ENCODE data around the gene RAB31.
"Not testable (repeated sequence)": the region's sequence is repeated elsewhere in the genome, so short reads cannot be mapped to it uniquely, and the experiment has no call there.

RAB31 gene, protein sequence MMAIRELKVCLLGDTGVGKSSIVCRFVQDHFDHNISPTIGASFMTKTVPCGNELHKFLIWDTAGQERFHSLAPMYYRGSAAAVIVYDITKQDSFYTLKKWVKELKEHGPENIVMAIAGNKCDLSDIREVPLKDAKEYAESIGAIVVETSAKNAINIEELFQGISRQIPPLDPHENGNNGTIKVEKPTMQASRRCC

DNA sequence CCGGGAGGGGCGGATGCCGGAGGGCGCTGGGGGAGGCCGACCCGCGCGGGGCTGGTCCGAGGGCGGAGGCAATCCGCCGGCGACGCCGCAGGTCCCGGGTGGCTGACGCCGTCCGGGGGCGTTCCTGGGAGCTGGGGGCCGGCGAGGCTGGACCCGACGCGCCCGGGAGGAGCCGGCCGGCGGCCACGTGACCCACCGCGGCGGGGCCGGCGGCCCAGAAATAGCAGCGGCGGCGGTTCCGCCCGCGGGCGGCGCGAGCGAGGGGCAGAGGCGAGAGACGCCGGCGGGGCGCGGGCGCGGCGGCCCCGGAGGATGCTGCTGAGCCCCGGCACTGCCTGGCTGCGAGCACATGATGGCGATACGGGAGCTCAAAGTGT lies at the start of gene RAB31:
Gene RAB31 (plus strand): TSS at position 245 of the 377 bp plus-strand sequence. CDS start 105 bp downstream, at position 350.
- no peak for DNase-seq

DNA sequence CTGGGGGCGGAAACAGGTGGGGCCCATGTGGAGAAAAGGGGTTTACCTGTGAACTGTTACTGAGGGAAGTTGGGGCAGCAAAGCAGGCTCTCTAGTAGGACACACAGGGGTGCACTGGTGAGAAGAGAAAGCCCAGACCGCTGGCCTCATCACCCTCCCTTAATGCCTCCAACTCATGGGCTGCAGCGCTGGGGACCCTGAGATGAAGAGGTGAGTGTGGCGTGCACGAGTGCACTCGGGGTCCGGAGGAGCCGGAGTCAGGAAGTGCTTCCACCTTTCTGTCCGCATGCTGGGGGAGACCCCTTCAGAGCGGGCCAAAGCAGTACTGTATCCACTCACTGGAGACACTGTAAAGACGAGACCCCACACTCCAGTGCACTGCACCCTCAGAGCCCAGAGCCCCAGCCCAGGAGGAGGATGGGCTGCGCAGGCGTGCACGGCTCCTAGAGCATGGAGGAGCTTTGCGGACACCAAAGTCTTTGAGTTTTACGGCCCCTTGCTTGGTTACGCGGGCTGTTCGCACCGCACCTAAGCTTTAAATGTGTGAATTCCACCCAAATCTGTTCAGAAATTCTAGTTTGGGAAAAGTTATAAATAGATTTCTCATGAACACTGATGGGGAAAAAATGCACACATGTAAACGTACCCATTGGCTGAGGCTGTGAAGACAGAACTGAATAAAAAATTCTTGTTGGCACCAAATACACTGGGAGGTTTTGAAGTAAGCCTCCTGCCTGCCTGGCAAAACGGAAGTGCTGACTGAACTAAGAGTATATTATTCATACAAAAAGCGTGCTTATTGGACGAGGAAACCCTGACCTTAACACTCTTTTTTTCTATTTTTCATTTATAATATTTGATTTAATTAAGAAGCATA lies 48.4 kb upstream of the RAB31 start:
- no peak for DNase-seq

GRCh38 chr18:9661564-9661963 lies 46.5 kb upstream of the RAB31 start:
- no peak for DNase-seq

GRCh38 chr18:9663377-9663776 lies 44.7 kb upstream of the RAB31 start:
- no peak for DNase-seq

DNA sequence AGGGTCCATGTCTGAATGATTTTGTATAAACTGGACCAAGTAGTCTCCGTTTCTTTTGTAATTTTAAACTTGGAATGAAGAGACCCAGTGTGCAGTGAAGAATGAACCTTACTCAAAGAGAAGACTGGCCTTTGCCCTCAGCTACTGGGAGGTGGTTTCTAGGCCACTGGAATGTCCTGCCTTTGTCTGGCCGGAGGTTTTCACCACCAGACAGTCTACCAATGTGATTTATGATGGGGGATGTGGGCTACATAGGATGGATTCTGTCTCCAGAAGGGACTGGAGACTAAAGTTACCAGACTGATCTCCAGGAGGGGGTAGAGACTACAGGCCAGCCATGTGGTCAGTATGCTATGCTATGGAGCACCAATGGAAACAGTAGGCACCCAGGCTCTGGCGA lies 42.8 kb upstream of the RAB31 start:
- no peak for DNase-seq

- no peak for DNase-seq
Observed at GRCh38 chr18:9666548-9666947, 41.6 kb upstream of the RAB31 start.

DNA sequence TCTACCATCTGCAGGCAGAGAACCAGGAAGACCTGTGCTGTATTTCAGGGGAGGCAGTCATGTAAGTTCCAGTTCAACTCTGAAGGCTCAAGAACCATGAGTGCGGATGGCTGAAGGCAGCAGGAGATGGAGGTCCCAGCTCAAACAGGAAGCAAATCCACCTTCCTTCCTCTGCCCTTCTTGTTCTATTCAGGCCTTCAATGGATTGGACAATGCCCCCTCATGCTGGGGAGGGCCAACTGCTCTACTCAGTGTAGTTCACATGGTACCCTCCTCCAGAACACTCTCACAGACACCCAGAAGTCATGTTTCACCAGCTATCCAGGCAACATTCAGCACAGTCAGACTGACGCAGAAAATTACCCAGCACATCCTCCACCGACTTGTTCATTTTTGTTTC lies 39.1 kb upstream of the RAB31 start:
- DNase-seq = no peak

- DNase-seq = no peak
Observed at GRCh38 chr18:9671214-9671613, 36.9 kb upstream of the RAB31 start.

DNA sequence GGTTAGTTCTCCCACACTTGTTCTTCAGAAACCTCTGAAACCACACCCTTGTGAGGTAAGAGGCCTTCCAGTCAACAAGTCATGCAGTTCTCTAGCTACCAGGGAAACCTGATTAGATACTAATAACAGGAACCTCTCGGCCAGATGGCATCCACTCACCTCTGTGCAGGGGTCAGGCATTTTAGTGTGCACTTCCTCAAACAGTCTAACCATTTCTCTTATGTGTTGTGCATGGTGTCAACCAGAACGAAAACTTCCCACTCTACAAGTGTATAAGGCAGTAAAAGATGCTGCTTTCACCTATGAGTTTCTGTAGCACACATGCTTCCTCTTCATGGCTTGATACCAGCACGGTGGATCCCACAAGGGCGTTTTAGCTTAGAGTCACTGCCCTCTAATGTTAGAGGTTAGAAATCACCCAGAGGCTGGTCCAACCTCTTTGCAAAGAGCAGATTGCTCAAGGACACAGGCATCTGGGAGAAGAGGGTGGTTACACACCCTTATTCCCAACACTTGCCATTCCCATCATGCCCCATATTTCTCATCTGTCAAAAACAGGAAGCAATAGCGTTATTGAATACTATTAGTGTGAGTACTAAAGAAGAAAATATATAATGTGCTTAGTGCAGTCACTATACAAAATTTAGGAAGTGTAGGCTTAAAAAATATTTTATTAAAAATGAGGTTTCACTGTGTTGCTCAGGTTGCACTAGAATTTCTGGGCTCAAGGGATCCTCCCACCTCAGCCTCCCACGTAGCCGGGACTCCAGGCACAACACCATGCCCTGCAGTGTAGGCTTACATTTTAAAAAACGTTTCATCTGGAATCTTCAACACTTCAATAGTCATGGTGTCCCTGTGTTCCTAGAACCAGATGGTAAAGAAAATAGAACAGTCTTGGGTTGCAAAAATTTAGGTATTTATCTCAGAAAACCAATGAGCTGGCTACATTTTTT lies 34.5 kb upstream of the RAB31 start:
- no peak for DNase-seq

GRCh38 chr18:9678216-9678615 lies 29.9 kb upstream of the RAB31 start:
- not testable (repeated sequence) for DNase-seq

- DNase-seq = no peak
Observed at GRCh38 chr18:9679125-9679524, 29.0 kb upstream of the RAB31 start.

GRCh38 chr18:9681217-9681616 lies 26.9 kb upstream of the RAB31 start:
- DNase-seq = no peak

DNA sequence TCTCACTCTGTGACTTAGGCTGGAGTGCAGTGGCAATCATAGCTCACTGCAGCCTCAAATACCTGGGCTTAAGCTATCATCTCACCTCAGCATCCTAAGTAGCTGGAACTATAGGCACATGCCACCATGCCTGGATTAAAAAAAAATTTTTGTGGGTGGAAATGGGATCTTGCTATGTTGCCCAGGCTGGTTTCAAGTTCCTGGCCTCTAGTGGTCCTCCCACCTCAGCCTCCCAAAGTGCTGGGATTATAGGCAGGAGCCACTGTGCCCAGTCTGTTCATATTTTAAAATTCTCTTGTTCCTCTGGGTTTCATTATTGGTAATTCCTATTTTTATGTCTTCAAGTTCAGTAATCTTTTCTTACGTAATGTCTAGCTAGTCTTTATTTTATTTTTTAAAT lies 25.5 kb upstream of the RAB31 start:
- DNase-seq = no peak

DNA sequence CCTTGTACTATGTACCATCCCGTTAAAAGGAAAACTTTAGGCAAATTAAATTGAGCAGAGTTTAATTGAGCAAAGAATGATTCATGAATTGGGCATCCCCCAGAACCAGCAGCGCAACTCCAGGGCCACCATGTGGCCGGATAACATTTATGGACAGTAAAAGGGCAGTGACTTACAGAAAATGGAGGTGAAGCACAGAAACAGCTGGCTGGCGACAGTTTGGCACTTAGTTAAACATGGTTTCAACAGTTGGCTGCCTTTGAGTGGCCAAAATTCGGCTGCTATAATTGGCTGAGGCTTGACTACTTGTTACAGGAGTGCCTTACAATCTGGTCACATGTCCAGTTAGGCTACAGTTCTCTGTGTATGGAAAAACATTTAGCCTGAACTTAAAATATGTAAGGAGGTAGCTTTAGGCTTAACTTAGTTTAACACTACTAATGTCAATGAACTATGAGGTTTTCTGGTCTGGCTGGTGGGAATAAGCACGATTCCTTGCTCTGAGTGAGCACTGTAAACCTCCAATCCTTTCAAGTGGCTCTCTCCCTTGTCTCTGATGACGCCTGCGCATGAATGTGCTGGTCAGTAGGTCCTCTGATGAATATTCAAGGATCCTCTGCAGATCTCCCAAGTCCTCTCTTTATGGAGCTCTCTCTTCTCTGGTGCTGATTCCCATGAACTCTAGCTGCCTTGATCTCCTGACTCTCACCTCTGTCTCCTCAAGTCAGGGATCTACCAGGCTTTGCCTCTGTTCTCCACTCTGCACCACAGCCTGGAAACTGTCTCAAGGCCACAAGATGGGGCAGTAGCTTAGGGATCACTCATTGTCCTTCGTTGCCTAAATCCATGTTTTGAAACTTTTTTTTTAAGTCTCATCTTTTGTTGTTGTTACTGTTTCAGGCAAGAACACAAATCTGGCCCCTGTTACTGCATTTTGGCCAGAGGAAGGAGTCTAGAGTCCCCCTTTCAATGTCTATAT lies 24.4 kb upstream of the RAB31 start:
- no peak for DNase-seq

DNA sequence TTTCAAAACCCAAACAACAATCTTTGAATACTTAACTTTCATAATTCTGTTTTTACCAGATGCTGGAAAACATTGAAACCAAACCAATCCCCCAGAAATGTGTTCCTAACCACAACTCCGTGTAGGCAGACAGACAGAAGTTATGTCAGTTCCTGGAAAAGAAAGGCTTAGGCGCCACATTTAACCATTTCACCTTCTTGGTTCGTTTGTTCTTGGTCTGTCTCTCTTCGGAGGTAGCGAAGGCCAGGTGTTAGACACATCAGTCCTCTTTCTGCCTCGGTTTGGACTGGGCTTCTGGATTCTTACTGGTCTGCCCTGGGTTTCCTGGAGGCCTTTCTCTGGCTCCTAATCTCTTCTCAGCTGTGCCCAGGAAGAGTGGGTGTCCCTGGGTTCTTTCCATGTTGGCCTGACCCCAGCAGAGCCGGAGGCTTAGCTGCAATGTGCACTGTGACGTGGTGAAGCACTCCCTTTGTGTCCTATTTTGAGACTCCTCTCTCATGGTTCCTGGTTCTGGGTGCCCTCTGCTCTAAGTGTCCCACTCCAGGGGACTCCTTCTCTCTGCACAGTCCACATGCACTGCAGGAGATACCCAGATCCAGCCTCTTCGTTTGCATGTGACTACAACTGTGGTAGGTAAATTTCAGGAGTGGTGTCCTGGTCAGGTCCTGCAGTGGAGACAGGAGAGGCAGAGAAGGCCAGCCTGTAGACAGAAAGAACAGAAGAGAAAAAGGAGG lies 23.1 kb upstream of the RAB31 start:
- DNase-seq = no peak

DNA sequence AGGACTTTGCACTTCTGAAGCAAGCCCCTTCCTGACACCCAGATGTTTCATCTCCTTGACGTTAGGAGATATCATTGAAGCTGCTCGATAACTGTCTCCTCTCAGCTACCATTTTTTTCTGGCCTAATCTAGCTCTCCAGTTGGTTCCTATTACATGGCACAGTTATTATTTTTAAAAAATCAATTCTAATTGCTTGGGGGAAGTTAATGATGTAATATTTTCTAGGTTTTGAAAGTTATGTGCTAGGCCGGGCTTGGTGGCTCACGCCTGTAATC lies 22.5 kb upstream of the RAB31 start:
- no peak for DNase-seq

DNA sequence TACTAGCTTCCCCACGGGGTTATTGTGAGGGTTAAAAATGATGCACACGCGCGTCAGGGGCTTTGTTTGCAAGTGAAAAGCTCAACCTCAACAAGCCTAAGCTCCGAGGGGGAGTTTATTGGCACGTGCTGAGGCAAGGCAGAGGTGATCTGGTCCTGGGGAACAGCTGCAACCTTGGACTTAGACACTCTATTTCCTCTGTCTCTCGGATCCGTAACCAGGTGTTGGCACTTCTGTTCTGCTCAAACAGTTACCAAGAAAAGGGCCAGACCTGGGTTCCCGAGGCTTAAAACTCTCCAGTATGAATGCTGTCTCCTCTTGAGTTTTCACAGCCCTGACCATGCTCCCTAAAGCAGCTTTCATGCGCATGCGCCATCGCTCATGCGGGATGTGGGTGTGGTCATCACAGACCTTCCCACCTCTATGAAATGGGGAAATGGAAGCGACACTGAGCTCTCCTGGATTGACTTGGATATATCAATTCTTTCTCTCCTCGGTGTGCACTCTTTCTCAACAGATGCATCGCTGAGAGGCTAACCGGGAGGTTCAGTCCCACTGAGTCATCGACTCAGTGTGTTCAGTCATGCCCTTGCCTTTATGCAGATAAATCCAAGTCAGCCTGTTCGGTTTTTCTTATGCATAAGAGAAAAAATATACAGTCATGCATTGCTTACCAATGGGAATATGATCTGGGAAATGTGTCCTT lies 19.9 kb upstream of the RAB31 start:
- DNase-seq = no peak

DNA sequence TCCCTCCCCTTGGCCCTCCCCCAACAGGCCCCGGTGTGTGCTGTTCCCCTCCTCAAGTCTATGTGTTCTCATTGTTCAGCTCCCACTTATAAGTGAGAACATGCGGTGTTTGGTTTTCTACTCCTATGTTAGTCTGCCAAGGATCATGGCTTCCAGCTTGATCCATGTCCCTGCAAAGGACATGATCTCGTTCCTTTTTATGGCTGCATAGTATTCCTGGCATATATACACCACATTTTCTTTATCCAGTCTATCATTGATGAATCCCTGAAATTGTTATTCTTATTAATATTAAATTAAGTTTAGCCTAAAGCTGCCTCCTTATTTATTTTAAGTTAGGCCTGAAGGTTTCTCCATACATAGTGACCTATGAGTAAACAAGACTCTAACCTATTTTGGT lies 18.8 kb upstream of the RAB31 start:
- no peak for DNase-seq

DNA sequence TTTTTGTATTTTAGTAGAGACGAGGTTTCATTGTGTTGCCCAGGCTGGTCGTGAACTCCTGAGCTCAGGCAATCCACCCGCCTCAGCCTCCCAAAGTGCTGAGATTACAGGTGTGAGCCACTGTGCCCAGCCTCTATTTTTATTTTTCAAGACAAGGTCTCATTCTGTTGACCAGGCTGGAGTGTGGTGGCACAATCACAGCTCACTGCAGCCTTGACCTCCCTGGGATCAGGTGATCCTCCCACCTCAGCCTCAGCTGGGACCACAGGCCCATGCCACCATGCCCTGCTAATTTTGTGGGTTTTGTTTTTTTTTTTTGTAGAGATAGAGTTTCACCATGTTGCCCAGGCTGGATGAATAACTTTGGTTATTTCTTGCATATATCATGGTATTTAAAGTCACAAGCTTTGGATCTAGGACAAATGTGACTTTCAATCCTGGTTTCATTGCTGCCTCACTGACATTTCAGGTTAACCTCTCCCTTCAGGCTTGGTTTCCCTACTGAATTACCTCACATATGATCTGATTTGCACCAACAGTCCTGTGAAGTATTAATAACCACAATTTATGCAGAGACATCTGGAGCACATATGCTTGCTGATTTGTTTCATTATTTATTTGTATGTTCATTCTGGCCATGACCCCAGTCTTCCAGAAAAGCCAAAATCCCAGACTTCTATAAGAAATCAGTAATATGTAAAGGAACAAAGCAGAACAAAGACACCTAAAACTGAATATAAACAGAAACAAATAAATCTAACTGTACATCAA lies 17.5 kb upstream of the RAB31 start:
- DNase-seq = no peak

GRCh38 chr18:9691235-9691634 lies 16.9 kb upstream of the RAB31 start:
- DNase-seq = no peak

All from activated CD4-positive, alpha-beta T cell treated with anti-CD3 and anti-CD28 coated beads, Interleukin-2, amount 50 U/mL, for 4 hours (primary cell).